Measurements from ENCODE around the gene PCNX2.
"Not testable (repeated sequence)": the region's sequence is repeated elsewhere in the genome, so short reads cannot be mapped to it uniquely, and the experiment has no call there.

Gene PCNX2

DNA sequence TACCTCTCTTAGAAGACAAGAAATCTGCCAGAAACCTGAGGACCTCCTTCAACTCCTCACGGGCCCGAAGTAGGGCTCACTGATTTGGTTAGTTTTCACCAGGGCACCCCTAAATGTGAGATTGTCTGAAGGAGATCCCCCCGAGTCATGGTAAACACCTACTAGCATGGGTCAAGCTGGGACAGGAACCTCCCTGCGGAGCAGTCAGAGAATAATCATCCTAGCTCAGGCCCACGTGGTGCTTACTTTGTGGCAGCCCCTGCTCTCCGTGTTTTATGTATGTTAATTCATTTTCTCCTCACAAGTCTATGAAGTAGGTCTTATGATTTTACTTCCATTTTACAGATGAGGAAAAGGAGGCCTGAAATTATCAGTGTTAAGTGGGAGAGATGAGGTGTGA, 206.9 kb downstream of the PCNX2 start:
- CTCF ChIA-PET: no interaction called here
- POLR2A ChIA-PET: no interaction called here
- no peak overlapping the region for H3K4me3 ChIP-seq (ENCODE audit: low read depth, low read length)
- DNase-seq (ENCODE audit: low read depth, low spot score): no peak
- TF ChIP-seq, protein P1, sequence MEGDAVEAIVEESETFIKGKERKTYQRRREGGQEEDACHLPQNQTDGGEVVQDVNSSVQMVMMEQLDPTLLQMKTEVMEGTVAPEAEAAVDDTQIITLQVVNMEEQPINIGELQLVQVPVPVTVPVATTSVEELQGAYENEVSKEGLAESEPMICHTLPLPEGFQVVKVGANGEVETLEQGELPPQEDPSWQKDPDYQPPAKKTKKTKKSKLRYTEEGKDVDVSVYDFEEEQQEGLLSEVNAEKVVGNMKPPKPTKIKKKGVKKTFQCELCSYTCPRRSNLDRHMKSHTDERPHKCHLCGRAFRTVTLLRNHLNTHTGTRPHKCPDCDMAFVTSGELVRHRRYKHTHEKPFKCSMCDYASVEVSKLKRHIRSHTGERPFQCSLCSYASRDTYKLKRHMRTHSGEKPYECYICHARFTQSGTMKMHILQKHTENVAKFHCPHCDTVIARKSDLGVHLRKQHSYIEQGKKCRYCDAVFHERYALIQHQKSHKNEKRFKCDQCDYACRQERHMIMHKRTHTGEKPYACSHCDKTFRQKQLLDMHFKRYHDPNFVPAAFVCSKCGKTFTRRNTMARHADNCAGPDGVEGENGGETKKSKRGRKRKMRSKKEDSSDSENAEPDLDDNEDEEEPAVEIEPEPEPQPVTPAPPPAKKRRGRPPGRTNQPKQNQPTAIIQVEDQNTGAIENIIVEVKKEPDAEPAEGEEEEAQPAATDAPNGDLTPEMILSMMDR (IDR thresholded peaks at IDR 0.05; ENCODE audit: insufficient read depth, low read length, missing control alignments): no peak

- ChIA-PET CTCF (no interaction called here), POLR2A (no interaction called here)
- no peak for DNase-seq (ENCODE audit: low read depth, low spot score)
- TF ChIP-seq, protein P1 (IDR thresholded peaks at IDR 0.05; ENCODE audit: insufficient read depth, low read length, missing control alignments): no peak
- no peak overlapping the region for H3K4me3 ChIP-seq (ENCODE audit: low read depth, low read length)
These were observed 208.3 kb downstream of the PCNX2 start for GRCh38 chr1:233086961-233087881.

DNA sequence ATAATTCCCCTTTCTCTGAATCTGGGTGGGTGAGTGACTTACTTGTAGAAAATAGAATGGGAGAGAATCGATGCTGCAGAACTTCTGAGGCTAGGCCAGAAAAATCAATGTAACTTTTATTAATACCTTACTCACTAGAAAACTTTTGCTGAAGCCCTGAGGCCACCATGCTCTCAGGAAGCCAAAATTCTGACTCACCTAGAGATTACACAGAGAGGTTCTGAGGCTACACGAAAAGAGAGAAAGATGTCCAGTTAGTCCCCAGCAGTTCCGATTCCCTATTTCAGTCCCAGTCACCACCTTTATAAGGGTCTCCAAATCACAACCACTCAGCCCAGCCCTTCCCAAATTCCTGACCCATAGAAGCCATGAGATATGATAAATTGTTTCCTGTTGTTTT, 210.0 kb downstream of the PCNX2 start:
- POLR2A ChIA-PET: no interaction called here
- TF ChIP-seq, protein P1 (IDR thresholded peaks at IDR 0.05; ENCODE audit: insufficient read depth, low read length, missing control alignments): no peak
- H3K4me3 ChIP-seq (ENCODE audit: low read depth, low read length): no peak overlapping the region
- CTCF ChIA-PET: no interaction called here
- DNase-seq (ENCODE audit: low read depth, low spot score): no peak

DNA sequence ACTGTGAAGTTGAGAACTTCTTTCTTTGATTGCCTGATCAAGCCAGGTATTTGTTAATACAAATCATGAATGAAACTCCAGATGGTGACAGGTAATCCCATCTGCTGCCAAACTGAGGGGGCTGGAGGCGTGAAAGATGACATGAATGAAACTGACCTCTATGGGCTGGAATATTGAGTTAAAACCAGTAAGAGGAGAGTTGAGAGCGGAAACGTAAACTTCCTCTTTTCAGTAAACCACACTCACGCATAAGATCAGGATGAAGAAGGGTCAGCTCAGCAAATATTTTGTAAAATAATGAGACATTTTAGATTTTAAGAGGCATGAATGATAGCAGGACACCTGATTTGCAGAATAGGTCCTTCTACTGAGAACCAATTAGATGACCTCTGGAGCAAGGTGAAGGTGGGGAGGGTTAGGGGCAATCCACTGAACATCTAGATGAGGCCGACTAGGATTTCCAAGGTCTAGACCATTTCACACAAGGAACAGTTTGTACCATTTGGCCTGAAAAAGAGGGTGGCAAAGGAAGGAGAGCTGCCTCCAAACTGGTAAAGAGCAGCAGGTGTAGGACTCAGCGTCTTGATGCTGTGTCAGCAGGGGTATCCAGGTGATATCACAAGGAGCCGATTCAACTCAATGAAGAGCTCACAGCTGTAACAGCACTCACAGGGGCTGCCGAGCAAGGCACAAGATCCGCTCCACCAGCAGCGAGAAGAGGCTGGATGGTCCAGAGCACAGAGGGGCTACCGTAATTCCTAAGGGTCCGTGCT, 212.6 kb downstream of the PCNX2 start:
- no peak overlapping the region for H3K4me3 ChIP-seq (ENCODE audit: low read depth, low read length)
- TF ChIP-seq, protein P1 (IDR thresholded peaks at IDR 0.05; ENCODE audit: insufficient read depth, low read length, missing control alignments): no peak
- no peak for DNase-seq (ENCODE audit: low read depth, low spot score)
- ChIA-PET POLR2A (no interaction called here), CTCF (no interaction called here)

- CTCF ChIA-PET: interaction anchor here (0.7 kb wide), 1 partner anchor 1216 kb away, joined by 3 read pairs; no protein-coding TSS in a partner anchor
- no peak for DNase-seq (ENCODE audit: low read depth, low spot score)
- POLR2A ChIA-PET: interaction anchor here (0.7 kb wide), 1 partner anchor 247 kb away, joined by 3 read pairs; no protein-coding TSS in a partner anchor
- TF ChIP-seq, protein P1 (IDR thresholded peaks at IDR 0.05; ENCODE audit: insufficient read depth, low read length, missing control alignments): no peak
- no peak overlapping the region for H3K4me3 ChIP-seq (ENCODE audit: low read depth, low read length)
These were observed 213.8 kb downstream of the PCNX2 start for GRCh38 chr1:233081735-233082134.

- H3K4me3 ChIP-seq (ENCODE audit: low read depth, low read length); CTCF ChIA-PET; DNase-seq (ENCODE audit: low read depth, low spot score); POLR2A ChIA-PET: not testable (repeated sequence)
These were observed 214.7 kb downstream of the PCNX2 start for GRCh38 chr1:233080827-233081226.

Data from AG04449 (cell line).